Skin epidermis (tissue), 12 donors: ENCODE results near the gene NGFR.
A peak's percentile ranks its signal among the peaks of the same experiment; 100 is the strongest.
"Not testable (repeated sequence)": the region's sequence is repeated elsewhere in the genome, so short reads cannot be mapped to it uniquely, and the experiment has no call there.

Experiments
- H3K27ac ChIP-seq, 21 experiments: fragments of 200-600 bp; sonication (generic) in 11 of 21; one replicate each; pipeline ENCODE4 v1.5.0; 2020; ENCODE audit warnings: mild to moderate bottlenecking in 3 of 21, inconsistent platforms in 2 of 21, moderate library complexity in 2 of 21
- H3K4me3 ChIP-seq, 7 experiments: fragments of 200-600 bp; sonication (generic) in 2 of 7; one replicate each; pipeline ENCODE4 v1.5.0; 2020; ENCODE audit warnings: inconsistent platforms in 2 of 7, mild to moderate bottlenecking in 2 of 7, moderate library complexity in 1 of 7

The NGFR gene

GRCh38 chr17:49494399-49494985 lies 601 bp upstream of the NGFR start:
- H3K4me3 ChIP-seq, result peak overlapping the region in 6 of 7 experiments; percentile 17 to 44 (median 26)
- peak overlapping the region in 1 of 21 experiments; percentile 4 for H3K27ac ChIP-seq

- peak overlapping the region in 4 of 21 experiments; percentile 4 to 31 (median 12) for H3K27ac ChIP-seq
- peak overlapping the region; percentile 17 to 44 (median 20) for H3K4me3 ChIP-seq
Measured at GRCh38 chr17:49495842-49496182, 719 bp downstream of the NGFR start.

GRCh38 chr17:49496183-49496866 lies 1.2 kb downstream of the NGFR start:
- Histone ChIP-seq H3K27ac (peak overlapping the region in 5 of 21 experiments; percentile 4 to 29 (median 17)), H3K4me3 (peak overlapping the region; percentile 18 to 44 (median 27))

GRCh38 chr17:49496867-49497147 lies 1.7 kb downstream of the NGFR start:
- Histone ChIP-seq H3K4me3 (peak overlapping the region; percentile 18 to 44 (median 27)), H3K27ac (peak overlapping the region in 2 of 21 experiments; percentile 28 to 29)

GRCh38 chr17:49497148-49498028 lies 2.3 kb downstream of the NGFR start:
- Histone ChIP-seq H3K4me3 (peak overlapping the region; percentile 18 to 44 (median 27)), H3K27ac (peak overlapping the region in 2 of 21 experiments; percentile 28 to 29)

GRCh38 chr17:49498029-49498615 lies 3.0 kb downstream of the NGFR start:
- Histone ChIP-seq H3K27ac (no peak overlapping the region), H3K4me3 (peak overlapping the region in 4 of 7 experiments; percentile 18 to 44 (median 30))

- Histone ChIP-seq H3K27ac (no peak overlapping the region), H3K4me3 (no peak overlapping the region)
Measured at GRCh38 chr17:49501496-49501895, 6.4 kb downstream of the NGFR start.

GRCh38 chr17:49502254-49502653 lies 7.2 kb downstream of the NGFR start:
- H3K27ac ChIP-seq, result no peak overlapping the region
- no peak overlapping the region for H3K4me3 ChIP-seq

GRCh38 chr17:49502680-49503079 lies 7.6 kb downstream of the NGFR start:
- not testable (repeated sequence) for H3K4me3 ChIP-seq, H3K27ac ChIP-seq

- Histone ChIP-seq H3K27ac (no peak overlapping the region), H3K4me3 (no peak overlapping the region)
Measured at GRCh38 chr17:49504369-49504768, 9.3 kb downstream of the NGFR start.

GRCh38 chr17:49505854-49506253 lies 10.8 kb downstream of the NGFR start:
- H3K27ac ChIP-seq, result no peak overlapping the region
- H3K4me3 ChIP-seq, result no peak overlapping the region

GRCh38 chr17:49506282-49506681 lies 11.2 kb downstream of the NGFR start:
- H3K27ac ChIP-seq, result no peak overlapping the region

GRCh38 chr17:49508061-49508865 lies 13.2 kb downstream of the NGFR start:
- H3K27ac ChIP-seq, result peak overlapping the region in 2 of 21 experiments; percentile 8 to 30
- no peak overlapping the region for H3K4me3 ChIP-seq

More at GRCh38 chr17:49506282-49506681, 11.2 kb downstream of the NGFR start:
- no peak overlapping the region for H3K4me3 ChIP-seq

- Histone ChIP-seq H3K4me3 (no peak overlapping the region), H3K27ac (peak overlapping the region in 4 of 21 experiments; percentile 1 to 43 (median 19))
Measured at GRCh38 chr17:49508866-49509587, 13.9 kb downstream of the NGFR start.

GRCh38 chr17:49509588-49509917 lies 14.5 kb downstream of the NGFR start:
- H3K27ac ChIP-seq, result peak overlapping the region in 4 of 21 experiments; percentile 1 to 43 (median 22)
- no peak overlapping the region for H3K4me3 ChIP-seq

- H3K27ac ChIP-seq, result no peak overlapping the region
- no peak overlapping the region for H3K4me3 ChIP-seq
Measured at GRCh38 chr17:49510059-49510719, 15.1 kb downstream of the NGFR start.

GRCh38 chr17:49510720-49511110 lies 15.6 kb downstream of the NGFR start:
- Histone ChIP-seq H3K27ac (no peak overlapping the region), H3K4me3 (no peak overlapping the region)

- H3K4me3 ChIP-seq, result no peak overlapping the region
Measured at GRCh38 chr17:49511810-49512209, 16.7 kb downstream of the NGFR start.

More at GRCh38 chr17:49511810-49512209, 16.7 kb downstream of the NGFR start:
- no peak overlapping the region for H3K27ac ChIP-seq
